Hematopoietic multipotent progenitor cell treated with erythropoietin and hydrocortisone succinate and interleukin-3 and kit ligand, for 8 days (in vitro differentiated cells): ENCODE results near the gene MAPRE3.

Experiments
- DNase-seq: peaks from one replicate; pipeline ENCODE4 v3.0.0-alpha.2; 2015

The MAPRE3 gene

GRCh38 chr2:26986576-26986975, 16.1 kb downstream of the MAPRE3 start:
- DNase-seq = no peak

GRCh38 chr2:26988058-26988860, 17.8 kb downstream of the MAPRE3 start:
- DNase-seq = no peak

- DNase-seq = no peak
These were observed 18.7 kb downstream of the MAPRE3 start for GRCh38 chr2:26989156-26989555.

GRCh38 chr2:26991717-26992116, 21.3 kb downstream of the MAPRE3 start:
- no peak for DNase-seq

- DNase-seq = peak; percentile 49
These were observed 23.3 kb downstream of the MAPRE3 start for GRCh38 chr2:26993768-26994167.

- no peak for DNase-seq
These were observed 24.5 kb downstream of the MAPRE3 start for GRCh38 chr2:26994983-26995382.

- DNase-seq = no peak
These were observed 27.0 kb downstream of the MAPRE3 start for GRCh38 chr2:26997394-26997793.

- no peak for DNase-seq
These were observed 27.9 kb downstream of the MAPRE3 start for GRCh38 chr2:26998323-26998722.

- DNase-seq = no peak
These were observed 29.8 kb downstream of the MAPRE3 start for GRCh38 chr2:27000228-27000627.

GRCh38 chr2:27000995-27001394, 30.6 kb downstream of the MAPRE3 start:
- DNase-seq = no peak

- no peak for DNase-seq
These were observed 31.5 kb downstream of the MAPRE3 start for GRCh38 chr2:27001950-27002349.

GRCh38 chr2:27003007-27003406, 32.6 kb downstream of the MAPRE3 start:
- no peak for DNase-seq

GRCh38 chr2:27003857-27004256, 33.4 kb downstream of the MAPRE3 start:
- no peak for DNase-seq

- peak; percentile 53 for DNase-seq
These were observed 36.4 kb downstream of the MAPRE3 start for GRCh38 chr2:27006602-27007415.

- peak; percentile 83 for DNase-seq
These were observed 37.3 kb downstream of the MAPRE3 start for GRCh38 chr2:27007416-27008374.

GRCh38 chr2:27008678-27009077, 38.2 kb downstream of the MAPRE3 start:
- no peak for DNase-seq

GRCh38 chr2:27009083-27009482, 38.6 kb downstream of the MAPRE3 start:
- no peak for DNase-seq

- no peak for DNase-seq
These were observed 39.3 kb downstream of the MAPRE3 start for GRCh38 chr2:27009716-27010115.

- peak; percentile 32 for DNase-seq
These were observed 39.7 kb downstream of the MAPRE3 start for GRCh38 chr2:27010139-27010538.

- DNase-seq = no peak
These were observed 43.3 kb downstream of the MAPRE3 start for GRCh38 chr2:27013738-27014137.

GRCh38 chr2:27014771-27015433, 44.5 kb downstream of the MAPRE3 start:
- DNase-seq = no peak

- DNase-seq = peak; percentile 83
These were observed 46.4 kb downstream of the MAPRE3 start for GRCh38 chr2:27016801-27017325.
